HG03520 (cell line): ENCODE data around the gene GPRASP3.

ENCODE experiments used
- ATAC-seq: cut with Tn5 transposase; IDR thresholded peaks from one replicate; pipeline ENCODE4 v1.9.1; 2021; ENCODE audit warnings: mild to moderate bottlenecking, moderate library complexity; ENCODE audit not compliant: unreplicated experiment

GPRASP3 gene

GRCh38 chrX:102745857-102746584 is 25.5 kb downstream of the GPRASP3 start:
- no peak for ATAC-seq

- ATAC-seq: no peak
Observed at GRCh38 chrX:102765217-102765616, 44.7 kb downstream of the GPRASP3 start.

GRCh38 chrX:102765809-102766208 is 45.3 kb downstream of the GPRASP3 start:
- no peak for ATAC-seq

- no peak for ATAC-seq
Observed at GRCh38 chrX:102767287-102767686, 46.7 kb downstream of the GPRASP3 start.

- peak; percentile 94 for ATAC-seq
Observed at GRCh38 chrX:102768987-102769761, 48.6 kb downstream of the GPRASP3 start.
